Measurements from ENCODE around the gene TMEM31. TPM values are rescaled to one million over a fixed set of nuclear protein-coding genes. Genes with fewer than 3 reads are reported as not detected.

The TMEM31 gene
- total and polyA plus RNA-seq, 2 donors (not counting 3 experiments of a cell fraction or from before 2014, with no cell fraction given): not detected

GRCh38 chrX:103729015-103729414, 18.3 kb downstream of the TMEM31 start:
- TF ChIP-seq POLR2AphosphoS5 (IDR thresholded peaks at IDR 0.05; ENCODE audit: insufficient read depth, low read depth, low read length): no peak
- TF ChIP-seq MYC (IDR thresholded peaks at IDR 0.05; ENCODE audit: low read depth, low read length): no peak
- no peak for TF ChIP-seq JUN (IDR thresholded peaks at IDR 0.05; ENCODE audit: borderline replicate concordance, insufficient read depth, insufficient read length, low read depth)
- no peak for TF ChIP-seq MAX (IDR thresholded peaks at IDR 0.05; ENCODE audit: insufficient read depth, insufficient read length)
- TF ChIP-seq FOS (IDR thresholded peaks at IDR 0.05; ENCODE audit: borderline replicate concordance, insufficient read depth, low read length): no peak
- no peak for TF ChIP-seq CTCF (IDR thresholded peaks at IDR 0.05; ENCODE audit: extremely low read depth in 1 of 2, insufficient read depth in 1 of 2, low read depth in 1 of 2, low read length in 2 of 2)
- no peak for TF ChIP-seq EZH2 (IDR thresholded peaks at IDR 0.05; ENCODE audit: borderline replicate concordance, low read depth, low read length, severe bottlenecking)
- no peak for TF ChIP-seq GATA2 (IDR thresholded peaks at IDR 0.05; ENCODE audit: insufficient read depth, insufficient read length, low read depth, low read length)
- no peak for TF ChIP-seq POLR2A (IDR thresholded peaks at IDR 0.05; ENCODE audit: low read depth, low read length)
- BruUV-seq (replicated peaks): no TSS peak
- FAIRE-seq (no peak), DNase-seq (ENCODE audit: low read depth, low spot score) (no peak)
- POLR2A ChIA-PET: no interaction called here
- Histone ChIP-seq H3K9me3 (replicated peaks; ENCODE audit: control insufficient read depth, insufficient read depth, low read length) (no peaks in the 10 kb centered on the region), H3K4me1 (ENCODE audit: control insufficient read depth, extremely low read depth, insufficient read depth, low read length) (peaks cover 18% of the 10 kb centered on the region), H3K9ac (replicated peaks; ENCODE audit: extremely low read depth, insufficient read depth, low read length) (no peak overlapping the region), H3K79me2 (ENCODE audit: control insufficient read depth, insufficient read depth, low read length) (no peaks in the 10 kb centered on the region), H2AFZ (ENCODE audit: low read depth, low read length) (no peak overlapping the region), H3K9me1 (replicated peaks; ENCODE audit: control insufficient read depth, extremely low read depth, insufficient read depth, low read length) (no peaks in the 10 kb centered on the region), H3K36me3 (ENCODE audit: control insufficient read depth in 2 of 2, extremely low read depth in 1 of 2, insufficient read depth in 2 of 2, low read length in 2 of 2) (no peaks in the 10 kb centered on the region), H3K4me2 (ENCODE audit: insufficient read depth, low read length) (no peak overlapping the region), H3K27ac (ENCODE audit: insufficient read depth, low read depth, low read length) (no peak overlapping the region), H4K20me1 (replicated peaks; ENCODE audit: control insufficient read depth, extremely low read depth, insufficient read depth, low read length) (no peaks in the 10 kb centered on the region), H3K4me3 (replicated peaks in 1 of 3; ENCODE audit: insufficient read depth in 1 of 3, low read depth in 1 of 3, low read length in 3 of 3) (no peak overlapping the region), H3K27me3 (ENCODE audit: control insufficient read depth in 2 of 2, insufficient read depth in 2 of 2, low read length in 2 of 2) (no peaks in the 10 kb centered on the region)
- CTCF ChIA-PET: interaction anchor here (4.1 kb wide), 1 partner anchor 18 kb away, joined by 28 read pairs; the partner anchor contains the start of gene TMEM31
- intact Hi-C loops (cut with micrococcal nuclease): no loop called here
- dilution Hi-C loops (cut with MboI; ENCODE audit: extremely low pct_ligation_motif_present, low sequenced_read_pairs): no loop called here
